NCI-H1048 (cell line): ENCODE measurements around the gene IARS2.
"Not testable (repeated sequence)": the region's sequence is repeated elsewhere in the genome, so short reads cannot be mapped to it uniquely, and the experiment has no call there.

Experiments used
- DNase-seq: peaks from one replicate; lab custom pipeline; 2025; lab: John Stamatoyannopoulos, UW

The IARS2 gene

DNA sequence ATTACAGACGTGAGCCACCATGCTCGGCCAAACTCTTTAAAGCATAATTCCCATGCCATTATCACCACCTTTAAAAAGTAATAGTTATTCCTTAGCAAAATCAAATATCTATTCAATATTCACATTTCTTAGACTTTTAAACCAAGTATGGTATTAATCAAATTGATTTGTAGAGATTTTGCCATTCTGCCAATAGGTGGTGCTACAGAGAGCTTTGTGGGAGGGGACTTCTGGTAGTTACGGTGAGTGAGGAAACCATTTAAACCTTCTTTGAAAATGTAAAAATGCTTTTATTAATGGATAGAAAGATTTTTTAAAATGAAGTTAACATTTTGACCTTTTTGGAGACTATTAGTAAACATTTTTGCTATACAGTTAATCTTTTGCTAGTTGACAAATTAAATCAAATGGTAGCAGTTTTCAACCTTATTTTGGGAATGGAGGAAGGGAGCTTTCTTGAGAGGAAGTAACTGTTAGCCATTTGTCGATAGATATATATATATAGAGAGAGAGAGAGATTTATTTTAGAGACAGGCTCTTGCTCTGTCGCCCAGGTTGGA lies 19.3 kb downstream of the IARS2 start:
- DNase-seq, result peak; percentile 3

DNA sequence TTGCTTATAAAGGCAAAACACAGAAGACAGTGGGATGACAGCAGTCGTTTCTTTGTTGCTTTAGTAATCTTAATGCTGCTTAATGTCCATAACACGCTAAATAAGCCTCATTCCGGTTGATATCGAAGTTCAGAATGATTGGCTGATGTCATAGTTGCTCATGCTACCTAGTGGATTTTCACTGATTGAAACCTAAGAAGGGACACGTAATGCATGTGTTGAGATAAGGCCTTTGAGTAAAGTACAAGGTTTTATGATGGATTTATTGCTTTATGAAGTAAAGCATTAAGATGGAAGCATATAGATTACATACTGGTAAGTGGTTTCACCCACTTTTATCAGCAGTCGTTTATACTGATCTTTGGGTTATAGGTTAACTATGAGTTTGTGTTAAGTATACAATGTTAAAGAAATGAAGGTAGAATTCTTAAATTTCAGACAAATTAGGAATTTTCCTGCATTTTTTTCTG lies 25.1 kb downstream of the IARS2 start:
- no peak for DNase-seq

DNA sequence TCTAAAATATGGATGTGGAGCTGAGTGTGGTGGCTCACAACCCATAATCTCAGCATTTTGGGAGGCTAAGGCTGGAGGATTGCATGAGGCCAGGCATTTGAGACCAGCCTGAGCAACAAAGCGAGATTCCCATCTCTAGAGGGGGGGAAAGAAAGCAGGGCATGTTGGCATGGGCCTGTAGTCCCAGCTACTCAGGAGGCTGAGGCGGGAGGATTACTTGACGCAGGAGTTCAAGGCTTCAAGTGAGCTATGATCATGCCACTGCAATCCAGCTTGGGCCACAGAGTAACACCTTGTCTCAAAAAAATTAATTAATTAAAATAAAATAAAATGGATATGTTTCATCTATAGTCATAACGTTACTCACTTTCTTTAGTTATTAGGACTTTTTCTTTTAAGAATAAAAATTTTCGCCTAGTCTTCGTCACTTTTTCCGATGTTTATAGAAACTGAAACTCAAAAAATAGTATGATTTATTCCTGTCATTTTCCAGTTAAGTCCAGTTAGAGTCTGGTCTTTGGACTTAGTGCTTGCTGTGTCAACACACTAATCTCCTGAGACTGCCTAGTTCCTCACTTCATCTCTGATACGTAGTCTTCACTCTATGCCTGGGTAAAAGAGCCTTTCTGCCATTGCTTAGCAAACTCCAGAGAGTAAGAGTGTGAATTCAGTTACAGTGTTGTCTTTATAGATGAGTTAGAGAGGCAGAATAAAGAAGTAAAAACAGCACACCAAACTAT lies 28.0 kb downstream of the IARS2 start:
- DNase-seq, result no peak

DNA sequence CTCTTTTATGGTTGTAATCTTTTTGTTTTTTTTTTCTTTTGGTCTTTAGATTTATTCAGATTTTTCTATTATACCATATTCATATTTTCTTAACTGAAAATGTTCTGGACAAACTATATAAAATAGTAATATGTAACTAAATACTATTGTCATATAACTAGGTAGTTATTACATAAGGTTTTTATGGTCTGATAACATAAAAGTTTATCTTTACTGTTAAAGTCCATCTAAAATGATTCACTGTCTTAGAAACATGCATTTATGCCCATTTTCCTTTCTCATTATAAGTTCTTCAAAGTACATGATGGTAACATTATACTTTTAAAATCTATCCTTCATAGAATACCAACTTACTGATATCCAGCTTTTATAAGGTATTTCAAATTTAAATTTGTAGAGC lies 29.1 kb downstream of the IARS2 start:
- DNase-seq, result no peak

DNA sequence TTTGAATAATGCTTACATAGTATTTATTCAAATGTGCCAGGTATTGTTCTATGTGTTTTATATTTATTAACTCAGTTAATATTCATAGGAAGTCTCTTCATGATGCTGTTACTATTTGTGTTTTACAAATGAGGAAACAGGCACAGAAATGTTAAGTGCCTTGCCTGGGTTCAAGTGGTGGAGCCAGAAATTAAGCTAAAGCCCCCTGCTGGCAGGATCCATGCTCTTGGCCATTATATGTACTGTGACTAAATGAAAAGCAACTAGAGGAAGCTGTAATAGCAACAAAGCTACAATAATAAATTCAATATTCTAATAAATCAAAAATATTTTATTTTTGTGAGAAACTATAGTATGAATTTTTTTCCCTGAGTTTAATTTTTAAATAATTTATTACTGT lies 30.0 kb downstream of the IARS2 start:
- no peak for DNase-seq

DNA sequence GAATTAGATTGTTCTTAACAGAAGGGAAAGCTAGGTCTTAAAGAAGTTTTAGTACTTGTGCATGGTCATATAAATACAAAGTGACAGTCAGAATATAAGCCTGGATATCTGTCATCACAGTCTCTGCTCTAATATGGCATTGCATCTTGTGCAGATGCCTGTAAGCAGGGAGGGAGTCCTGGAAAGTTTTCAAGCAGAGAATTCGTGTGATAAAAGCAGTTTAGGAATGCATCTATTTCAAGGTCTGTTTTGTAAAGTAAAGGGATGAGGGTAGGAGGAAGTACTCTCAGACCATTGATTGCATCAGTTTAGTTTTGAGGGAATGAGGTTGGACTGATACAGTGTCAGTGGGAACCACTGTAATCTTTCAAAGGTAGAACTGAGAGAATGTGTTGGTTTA lies 30.6 kb downstream of the IARS2 start:
- no peak for DNase-seq

DNA sequence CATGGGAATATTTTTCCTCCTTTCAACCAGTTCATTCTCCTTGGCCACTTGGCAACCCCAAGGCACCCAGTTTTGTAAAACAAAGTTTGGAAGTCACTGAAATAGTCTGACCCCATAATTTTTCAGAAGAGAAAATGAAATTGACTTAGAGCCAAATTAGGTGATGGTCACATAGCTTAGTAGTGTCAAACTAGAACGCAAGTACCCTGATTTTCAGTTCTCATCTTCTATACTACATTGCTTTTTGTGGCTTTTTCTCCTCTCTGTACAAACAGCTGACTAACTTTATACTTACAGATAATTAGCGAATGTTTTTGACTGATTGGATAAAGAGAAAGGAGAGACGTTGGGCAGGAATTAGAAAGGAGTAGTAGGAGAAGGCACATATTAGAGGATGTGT lies 33.1 kb downstream of the IARS2 start:
- DNase-seq, result no peak

DNA sequence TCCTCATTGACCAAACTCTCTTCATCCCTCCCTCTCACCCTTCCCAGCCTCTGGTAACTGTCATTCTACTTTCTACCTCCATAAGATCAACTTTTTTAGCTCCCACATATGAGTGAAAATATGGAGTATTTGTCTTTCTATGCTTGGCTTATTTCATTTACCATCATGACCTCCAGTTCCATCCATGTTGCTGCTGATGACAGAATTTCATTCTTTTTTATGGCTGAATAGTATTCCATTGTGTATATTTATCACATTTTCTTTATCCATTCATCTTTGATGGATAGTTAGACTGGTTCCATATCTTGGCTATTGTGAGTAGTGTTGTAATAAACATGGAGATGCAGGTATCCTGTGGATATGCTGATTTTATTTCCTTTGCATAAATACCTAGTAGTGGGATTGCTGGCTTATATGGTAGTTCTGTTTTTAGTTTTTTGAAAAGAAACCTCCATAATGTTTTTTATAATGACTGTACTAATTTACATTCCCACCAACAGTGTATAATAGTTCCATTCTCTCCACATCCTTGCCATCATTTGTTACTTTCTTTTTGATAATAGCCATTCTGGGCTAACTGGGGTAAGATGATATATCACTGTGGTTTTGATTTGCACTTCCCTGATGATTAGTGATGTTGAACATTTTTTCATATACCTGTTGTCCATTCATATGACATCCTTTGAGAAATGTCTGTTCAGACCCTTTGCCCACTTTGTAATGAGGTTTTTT lies 35.7 kb downstream of the IARS2 start:
- DNase-seq, result no peak

DNA sequence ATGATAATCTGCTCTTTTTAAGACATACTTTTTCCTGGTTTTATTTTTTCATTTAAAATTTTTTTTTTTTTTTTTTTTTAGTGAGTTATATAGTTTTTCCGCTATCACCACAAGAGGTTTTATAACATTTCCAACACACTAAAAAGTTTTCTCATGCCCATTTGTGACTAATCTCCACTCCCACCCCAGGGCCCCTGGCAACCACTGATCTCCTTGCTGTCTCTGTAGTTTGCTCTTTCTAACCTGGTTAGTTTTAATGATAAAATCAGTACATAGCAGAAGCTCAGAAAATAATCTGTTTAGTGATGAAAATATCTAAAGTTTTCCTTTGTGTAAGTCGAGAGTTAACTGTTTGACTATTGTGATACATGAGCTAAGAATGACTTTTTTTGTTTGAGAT lies 41.8 kb downstream of the IARS2 start:
- DNase-seq, result no peak

DNA sequence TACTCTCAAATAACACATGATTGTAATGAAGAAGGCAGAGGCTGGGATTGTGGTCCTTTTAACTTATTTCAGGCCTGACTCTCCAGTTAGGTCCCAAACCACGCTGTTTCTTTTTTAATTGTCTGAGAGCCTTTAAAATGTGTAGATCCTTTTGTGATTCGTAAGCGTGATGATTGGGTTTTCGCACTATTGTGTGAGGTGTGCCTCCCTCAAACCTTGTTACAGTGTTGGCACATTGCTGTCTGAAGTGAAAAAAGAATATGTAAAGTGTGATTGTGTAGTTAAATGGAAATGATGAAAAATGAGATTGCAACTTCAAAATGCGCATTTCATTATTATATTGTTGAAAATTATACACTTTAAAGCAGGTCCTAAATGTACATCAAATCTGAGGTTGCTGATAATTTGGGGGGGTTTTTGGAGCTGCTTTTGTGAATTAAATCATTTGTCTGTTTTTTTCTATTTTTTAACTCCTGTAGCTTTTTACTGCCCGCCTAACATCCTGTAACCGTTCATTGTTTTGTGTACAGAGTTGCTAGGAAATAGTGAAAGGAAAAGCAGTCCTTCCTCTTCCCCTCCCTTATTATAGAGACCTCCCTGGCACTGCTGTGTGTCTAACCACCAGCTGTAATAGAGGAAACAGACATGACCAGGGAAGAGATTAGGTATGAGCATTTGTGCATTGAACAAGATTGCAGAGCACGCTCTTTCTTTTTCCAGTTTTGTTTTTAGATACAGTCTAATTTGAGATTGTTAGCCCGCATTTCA lies 43.3 kb downstream of the IARS2 start:
- DNase-seq, result no peak

DNA sequence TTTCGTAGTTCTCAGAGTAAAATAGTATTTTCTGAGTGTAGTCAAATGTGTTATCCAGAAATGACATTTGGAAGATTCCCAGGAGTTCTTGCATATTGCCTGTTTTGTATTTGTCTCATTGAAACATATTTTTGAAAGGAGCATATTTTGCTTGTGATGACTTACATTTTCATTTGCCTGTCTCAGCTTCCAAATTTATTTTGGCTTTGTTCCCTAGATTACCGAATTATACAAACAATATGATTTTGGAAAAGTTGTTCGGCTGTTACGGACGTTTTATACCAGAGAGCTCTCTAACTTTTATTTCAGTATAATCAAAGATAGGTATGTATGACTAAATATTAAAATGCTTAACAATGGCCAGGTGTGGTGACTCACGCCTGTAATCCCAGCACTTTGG lies 46.0 kb downstream of the IARS2 start:
- no peak for DNase-seq

DNA sequence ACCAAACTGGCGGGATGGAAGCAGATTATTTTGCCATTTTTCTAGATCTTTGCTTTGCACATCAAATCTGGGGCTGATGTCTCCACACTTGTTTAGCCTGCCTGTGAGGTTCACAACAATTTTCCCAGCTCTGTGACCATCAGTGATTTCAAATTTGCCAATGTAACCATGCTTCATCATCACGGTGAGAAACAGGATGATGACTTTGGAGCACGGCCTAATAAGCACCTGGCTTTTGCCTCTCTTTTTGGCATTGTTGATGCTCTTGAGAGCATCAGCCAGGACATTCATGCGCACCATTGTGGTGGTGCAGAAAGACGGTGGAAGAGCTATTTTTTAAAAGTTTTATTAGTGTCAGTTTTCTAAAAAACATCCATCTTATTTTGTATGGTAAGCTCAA lies 50.1 kb downstream of the IARS2 start:
- DNase-seq, result no peak

DNA sequence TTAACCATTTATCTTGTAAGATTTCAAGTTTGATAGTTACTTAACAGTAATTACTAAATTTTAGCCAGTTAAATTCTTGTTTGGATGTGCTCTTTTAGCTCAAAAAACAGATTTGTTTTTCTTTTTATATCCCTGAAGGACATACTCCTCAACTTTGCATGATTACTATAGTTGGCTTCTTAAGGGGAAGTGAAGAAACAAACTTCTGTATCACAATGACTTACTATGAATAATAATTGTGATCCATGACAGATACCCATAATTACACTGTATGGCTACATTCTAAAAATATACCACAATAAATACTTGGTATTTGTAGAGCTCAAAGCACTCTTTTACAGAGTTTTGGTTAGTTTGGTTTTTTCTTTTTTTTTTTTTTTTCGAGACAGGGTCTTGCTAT lies 55.8 kb downstream of the IARS2 start:
- no peak for DNase-seq

DNA sequence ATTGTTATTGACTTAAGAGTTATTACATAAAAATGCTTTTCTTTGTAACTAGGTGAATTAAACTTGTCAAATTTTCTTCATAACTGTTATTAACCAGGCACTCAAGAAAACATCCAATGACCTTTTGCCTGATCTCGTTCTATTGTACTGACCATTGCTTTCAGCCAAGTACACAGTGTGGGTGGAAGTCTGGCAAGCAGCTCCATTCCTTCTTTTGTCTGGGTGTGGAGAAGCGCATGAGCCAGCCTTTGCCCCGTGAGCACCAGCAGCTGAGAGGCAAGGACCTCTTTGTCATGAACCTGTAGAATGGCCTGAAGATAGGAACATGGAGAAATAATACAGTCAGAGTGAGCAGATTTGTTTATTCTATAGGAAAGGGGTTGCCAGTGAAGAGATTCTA lies 57.5 kb downstream of the IARS2 start:
- DNase-seq, result no peak

DNA sequence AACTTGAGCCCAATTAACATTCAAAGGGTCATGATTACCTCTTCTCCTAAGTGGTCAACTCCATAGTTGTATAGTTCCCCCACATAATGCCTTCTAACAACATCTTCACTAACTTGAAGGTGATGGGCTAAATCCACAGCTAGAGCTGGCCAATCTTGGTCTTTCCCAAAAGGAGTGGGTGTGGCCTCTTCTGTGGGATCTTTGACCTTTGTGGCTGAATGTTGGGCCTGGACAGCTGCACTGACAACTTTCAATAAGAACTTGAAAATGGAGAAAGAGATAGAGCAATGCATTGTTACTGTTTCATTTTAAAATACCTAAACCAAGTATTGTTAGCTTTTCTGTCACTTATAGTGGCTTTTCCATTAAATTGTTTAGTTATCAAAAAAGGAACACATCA lies 59.2 kb downstream of the IARS2 start:
- no peak for DNase-seq

DNA sequence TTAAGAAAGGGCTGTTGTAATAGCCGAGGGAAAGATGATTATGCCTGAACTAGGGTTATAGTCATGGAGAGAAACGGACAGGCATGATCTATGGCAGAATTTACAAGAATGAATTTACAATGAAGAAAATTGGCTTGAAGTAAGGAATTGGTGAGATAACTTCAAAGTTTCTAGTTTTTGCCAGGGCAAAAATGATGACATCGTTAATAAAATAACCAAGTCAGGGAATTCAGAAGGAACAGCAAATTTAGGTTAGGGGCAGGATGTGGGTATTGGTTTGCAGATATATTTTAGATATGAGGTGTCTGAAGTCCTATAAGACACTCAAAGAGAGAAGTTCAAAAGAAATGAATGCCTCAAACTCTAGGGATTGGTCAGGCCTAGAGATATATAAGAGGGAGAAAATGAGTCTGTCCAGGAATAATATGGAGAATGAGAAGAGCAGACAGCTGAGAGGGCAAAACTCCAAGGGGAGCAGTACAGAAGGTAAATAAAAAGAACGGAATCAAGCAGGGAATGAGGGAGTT lies 62.8 kb downstream of the IARS2 start:
- no peak for DNase-seq

DNA sequence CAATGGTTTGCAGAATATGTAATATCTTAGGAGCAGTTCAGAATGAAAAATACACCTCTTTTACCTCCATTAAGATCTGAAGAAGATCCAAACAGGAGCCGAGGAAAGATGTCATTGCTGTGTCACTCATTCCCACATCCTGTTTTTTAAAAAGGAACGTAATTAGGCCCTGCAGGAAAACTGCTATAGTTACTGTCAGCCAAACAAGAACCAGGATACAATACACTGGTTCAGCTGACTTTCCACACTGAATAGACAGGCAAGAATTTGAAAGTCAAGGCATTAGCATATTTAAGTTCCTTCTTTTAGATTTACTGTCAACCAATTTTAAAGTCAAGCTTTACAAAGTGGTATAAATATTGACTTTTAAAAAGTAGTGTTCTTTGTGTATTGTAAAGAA lies 63.8 kb downstream of the IARS2 start:
- no peak for DNase-seq

DNA sequence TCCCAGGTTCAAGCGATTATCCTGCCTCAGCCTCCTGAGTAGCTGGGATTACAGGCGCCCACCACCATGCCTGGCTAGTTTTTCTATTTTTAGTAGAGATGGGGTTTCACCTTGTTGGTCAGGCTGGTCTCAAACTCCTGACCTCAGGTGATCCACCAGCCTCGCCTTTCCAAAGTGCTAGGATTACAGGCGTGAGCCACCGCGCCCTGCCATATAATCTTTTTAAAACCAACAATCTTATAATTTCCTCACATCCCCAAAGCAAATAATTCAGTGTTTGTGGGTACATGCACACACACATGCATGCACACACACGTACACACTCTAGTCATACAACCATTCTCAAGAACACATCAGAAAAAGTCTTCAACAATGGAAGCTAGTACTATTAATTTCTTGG lies 64.6 kb downstream of the IARS2 start:
- DNase-seq, result not testable (repeated sequence)

DNA sequence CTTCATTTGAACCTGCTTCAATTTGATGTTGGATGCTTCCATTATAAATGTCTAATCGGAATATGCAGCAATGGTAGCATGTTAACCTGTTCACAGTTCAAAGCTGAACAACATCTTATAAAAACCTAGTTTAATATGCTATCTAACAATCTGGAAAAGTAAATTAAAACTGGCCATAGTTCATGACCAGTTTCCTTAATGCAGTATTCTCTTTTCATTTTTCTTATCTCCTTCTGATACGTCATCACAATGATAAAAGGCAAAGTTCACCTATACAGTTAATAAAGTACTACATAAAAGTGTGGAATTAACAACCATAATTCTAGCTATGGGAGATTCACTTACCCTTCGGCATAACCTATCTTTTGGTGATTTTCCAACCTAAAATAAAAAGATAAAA lies 65.1 kb downstream of the IARS2 start:
- no peak for DNase-seq

DNA sequence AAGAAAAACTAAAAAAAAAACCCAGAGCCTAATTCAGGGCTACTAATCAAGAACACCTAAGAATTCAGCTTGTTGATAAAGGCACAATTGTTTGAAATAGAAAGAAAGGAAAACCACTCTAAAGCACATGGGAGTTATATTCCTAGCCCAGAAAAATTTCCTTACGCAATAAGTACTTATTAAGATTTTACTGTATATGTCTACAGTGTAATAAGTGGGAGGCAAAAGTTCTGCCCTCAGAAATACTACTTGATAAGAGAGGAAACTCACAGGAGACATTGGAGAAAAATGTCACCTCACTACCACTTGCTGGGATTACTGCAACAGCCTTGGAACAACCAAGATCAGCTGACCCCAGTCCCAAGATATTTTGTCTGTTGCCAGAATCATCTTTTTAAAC lies 66.1 kb downstream of the IARS2 start:
- no peak for DNase-seq

DNA sequence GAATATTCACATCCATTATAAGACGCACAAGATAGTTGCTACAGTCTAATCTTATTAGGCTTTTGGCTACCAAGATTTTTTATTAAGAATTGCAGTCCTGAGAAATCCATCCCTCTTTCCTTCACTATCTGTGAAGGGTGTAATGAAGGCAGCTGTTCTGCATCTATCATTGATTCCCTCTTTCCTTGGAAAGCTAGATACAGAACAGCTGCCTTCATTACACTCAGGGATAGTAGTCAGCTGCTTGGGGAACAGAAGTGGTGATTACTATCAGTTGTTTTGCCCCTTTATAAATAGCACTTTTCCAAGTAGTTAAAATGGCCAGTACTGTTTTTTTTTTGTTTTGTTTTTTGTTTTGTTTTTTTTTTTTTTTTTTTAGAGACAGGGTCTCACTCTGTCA lies 70.2 kb downstream of the IARS2 start:
- DNase-seq, result no peak

DNA sequence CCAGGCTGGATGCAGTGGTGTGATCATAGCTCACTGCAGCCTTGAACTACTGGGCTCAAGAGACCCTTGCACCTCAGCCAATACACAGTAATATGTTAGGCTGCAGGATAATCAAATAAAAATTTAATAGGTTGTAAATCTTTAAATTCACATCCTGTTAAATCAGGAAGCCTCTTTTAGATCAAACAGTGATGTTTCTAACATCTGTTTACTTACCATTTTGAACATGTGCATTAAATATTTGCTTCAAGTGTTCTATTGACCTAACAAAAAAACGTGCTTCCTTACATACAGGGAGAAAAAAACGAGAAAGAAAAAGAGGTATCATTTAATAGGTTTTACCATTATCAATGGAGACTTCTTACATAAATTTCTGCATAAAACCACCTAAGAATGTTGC lies 70.6 kb downstream of the IARS2 start:
- no peak for DNase-seq
